ENCODE results near the gene CAMSAP1.
"Not testable (repeated sequence)": the region's sequence is repeated elsewhere in the genome, so short reads cannot be mapped to it uniquely, and the experiment has no call there.

CAMSAP1 gene

DNA sequence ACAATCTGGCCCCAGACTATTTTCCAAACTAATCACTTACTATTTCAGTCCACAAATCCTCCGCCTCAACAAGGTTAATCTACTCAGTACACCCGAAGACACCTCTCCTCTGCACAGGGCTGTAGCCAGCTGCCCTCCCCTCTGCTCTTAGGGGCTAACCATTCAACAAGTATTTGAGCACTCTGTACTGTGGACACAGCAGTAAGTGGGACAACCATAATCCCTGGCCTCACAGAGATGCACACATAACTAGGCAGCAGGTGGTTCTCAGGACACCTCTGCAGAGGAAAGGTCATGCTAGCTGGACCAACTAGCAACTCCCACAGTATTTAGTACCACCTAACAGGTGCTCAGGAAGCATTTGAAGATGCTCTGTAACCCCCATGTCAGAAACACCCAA lies 5.5 kb downstream of the CAMSAP1 start:
- H3K4me2 ChIP-seq (ENCODE audit: low read length): no peak overlapping the region
- no peak overlapping the region for H3K9ac ChIP-seq (ENCODE audit: low read depth, low read length)
- no peak overlapping the region for H3K4me3 ChIP-seq (ENCODE audit: low read length)
- no peaks in the 10 kb centered on the region for H3K9me3 ChIP-seq (replicated peaks; ENCODE audit: low read length)
- H3K36me3 ChIP-seq (ENCODE audit: insufficient read depth, low read length): peaks cover 4% of the 10 kb centered on the region
- peaks cover 21% of the 10 kb centered on the region for H3K4me1 ChIP-seq (ENCODE audit: control insufficient read depth, insufficient read depth, low read length)
- no peaks in the 10 kb centered on the region for H3K27me3 ChIP-seq (ENCODE audit: control insufficient read depth, insufficient read depth, low read length)

DNA sequence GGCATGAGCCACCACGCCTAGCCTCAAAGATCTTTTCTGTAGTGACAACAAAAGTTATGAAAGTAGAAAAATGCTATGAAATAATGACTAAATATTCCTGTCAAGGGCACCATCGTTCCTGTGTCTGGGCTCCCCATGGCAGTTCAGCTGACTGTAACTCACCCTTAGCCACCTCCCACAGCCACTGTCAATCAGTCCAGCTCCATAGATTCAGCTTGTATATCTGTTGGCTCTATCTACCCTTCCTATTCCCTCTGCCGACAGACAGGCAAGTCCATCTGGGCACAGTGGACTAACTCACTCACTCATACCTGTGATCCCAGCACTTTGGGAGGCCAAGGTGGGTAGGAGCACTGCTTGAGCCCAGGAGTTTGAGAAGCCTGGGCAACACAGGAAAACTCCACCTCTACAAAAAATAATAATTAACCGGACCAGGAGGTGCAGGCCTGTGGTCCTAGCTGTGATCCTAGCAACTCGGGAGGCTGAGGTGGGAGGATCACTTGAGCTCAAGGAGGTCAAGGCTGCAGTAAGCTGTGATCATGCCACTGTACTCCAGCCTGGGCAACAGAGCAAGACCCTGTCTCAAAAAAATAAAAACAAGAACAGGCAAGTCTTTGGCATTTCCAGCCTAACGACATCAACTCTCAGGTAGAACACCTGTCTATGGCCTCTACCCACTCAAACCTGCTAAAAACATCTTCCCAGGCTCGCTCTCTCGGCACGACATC lies 6.2 kb downstream of the CAMSAP1 start:
- Histone ChIP-seq H3K4me1 (ENCODE audit: control insufficient read depth, insufficient read depth, low read length) (peaks cover 20% of the 10 kb centered on the region), H3K27me3 (ENCODE audit: control insufficient read depth, insufficient read depth, low read length) (no peaks in the 10 kb centered on the region), H3K36me3 (ENCODE audit: insufficient read depth, low read length) (peaks cover 4% of the 10 kb centered on the region), H3K9me3 (replicated peaks; ENCODE audit: low read length) (no peaks in the 10 kb centered on the region), H3K9ac (ENCODE audit: low read depth, low read length) (no peak overlapping the region), H3K4me2 (ENCODE audit: low read length) (no peak overlapping the region), H3K4me3 (ENCODE audit: low read length) (no peak overlapping the region)

DNA sequence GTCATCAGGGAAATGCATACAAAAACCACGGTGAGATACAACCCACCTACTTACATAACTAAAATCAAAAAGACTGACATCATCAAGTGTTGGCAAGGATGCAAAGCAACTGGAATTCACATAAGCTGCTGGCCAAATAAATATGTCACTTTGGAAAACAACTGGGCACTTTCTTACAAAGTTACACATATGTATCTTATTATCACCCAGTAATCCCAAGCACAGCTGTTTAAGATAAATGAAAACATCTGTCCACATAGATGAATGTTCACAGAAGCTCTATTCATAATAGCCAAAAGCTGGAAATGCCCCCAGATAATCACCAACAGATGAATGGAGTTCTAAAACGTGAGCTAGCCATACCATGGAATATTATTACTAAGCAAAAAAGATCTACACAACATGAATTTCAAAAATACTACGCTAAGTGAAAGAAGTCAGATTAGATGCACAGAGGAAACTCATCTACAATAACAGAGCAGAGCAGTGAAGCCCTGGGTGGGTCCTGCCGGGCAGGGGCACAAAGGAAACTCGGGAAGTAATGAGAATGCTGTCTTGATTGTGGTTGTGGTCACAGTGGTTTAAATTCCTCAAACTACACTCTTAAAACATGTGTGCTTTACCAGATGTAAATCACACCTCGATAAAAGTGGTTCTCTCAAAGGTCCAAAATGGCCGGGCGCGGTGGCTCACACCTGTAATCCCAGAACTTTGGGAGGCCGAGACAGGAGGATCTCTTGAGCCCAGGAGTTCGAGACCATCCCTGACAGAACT lies 8.5 kb downstream of the CAMSAP1 start:
- no peak overlapping the region for H3K4me3 ChIP-seq (ENCODE audit: low read length)
- H3K4me2 ChIP-seq (ENCODE audit: low read length): no peak overlapping the region
- H3K27me3 ChIP-seq (ENCODE audit: control insufficient read depth, insufficient read depth, low read length): no peaks in the 10 kb centered on the region
- H3K9ac ChIP-seq (ENCODE audit: low read depth, low read length): no peak overlapping the region
- no peaks in the 10 kb centered on the region for H3K9me3 ChIP-seq (replicated peaks; ENCODE audit: low read length)
- no peaks in the 10 kb centered on the region for H3K36me3 ChIP-seq (ENCODE audit: insufficient read depth, low read length)
- no peaks in the 10 kb centered on the region for H3K4me1 ChIP-seq (ENCODE audit: control insufficient read depth, insufficient read depth, low read length)

DNA sequence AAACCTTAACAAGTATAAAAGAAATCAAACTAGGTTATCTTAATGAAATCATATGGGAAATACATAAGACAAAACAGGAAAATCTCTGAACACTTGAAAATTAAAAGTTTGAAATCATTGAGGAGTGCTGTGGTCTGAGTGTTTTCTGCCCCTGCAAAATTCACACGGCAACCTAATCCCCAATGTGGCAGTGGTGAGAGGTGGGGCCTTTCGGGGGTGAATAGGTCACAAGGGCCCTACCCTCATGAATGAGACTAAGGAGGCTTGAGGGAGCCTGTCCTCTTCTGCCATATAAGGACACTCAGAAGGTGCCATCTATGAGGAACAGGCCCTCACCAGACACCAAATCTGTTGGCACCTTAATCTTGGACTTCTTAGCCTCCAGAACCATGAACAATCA lies 10.7 kb downstream of the CAMSAP1 start:
- Histone ChIP-seq H3K9ac (ENCODE audit: low read depth, low read length) (no peak overlapping the region), H3K4me2 (ENCODE audit: low read length) (no peak overlapping the region), H3K27me3 (ENCODE audit: control insufficient read depth, insufficient read depth, low read length) (no peaks in the 10 kb centered on the region), H3K9me3 (replicated peaks; ENCODE audit: low read length) (no peaks in the 10 kb centered on the region), H3K4me1 (ENCODE audit: control insufficient read depth, insufficient read depth, low read length) (no peaks in the 10 kb centered on the region), H3K36me3 (ENCODE audit: insufficient read depth, low read length) (no peaks in the 10 kb centered on the region), H3K4me3 (ENCODE audit: low read length) (no peak overlapping the region)

DNA sequence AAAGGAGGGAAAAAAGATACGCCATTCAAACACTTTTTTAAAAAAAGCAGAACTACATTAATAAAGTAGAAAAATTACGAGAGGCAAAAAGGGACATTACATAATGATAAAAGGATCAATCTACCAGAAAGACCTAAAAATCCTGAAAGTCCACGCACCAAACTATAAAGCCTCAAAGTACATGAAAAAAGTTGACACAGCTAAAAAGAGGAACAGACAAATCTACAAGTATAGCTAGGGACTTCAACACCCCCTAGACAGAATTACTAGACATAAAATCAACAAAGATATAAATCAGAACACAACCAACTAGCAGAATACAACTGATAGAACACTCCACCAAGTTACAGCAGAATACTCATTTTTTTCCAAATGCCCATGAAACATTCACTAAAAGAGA lies 11.1 kb downstream of the CAMSAP1 start:
- Histone ChIP-seq H3K9ac (ENCODE audit: low read depth, low read length) (no peak overlapping the region), H3K4me3 (ENCODE audit: low read length) (no peak overlapping the region), H3K4me2 (ENCODE audit: low read length) (no peak overlapping the region), H3K36me3 (ENCODE audit: insufficient read depth, low read length) (no peaks in the 10 kb centered on the region), H3K9me3 (replicated peaks; ENCODE audit: low read length) (no peaks in the 10 kb centered on the region), H3K27me3 (ENCODE audit: control insufficient read depth, insufficient read depth, low read length) (no peaks in the 10 kb centered on the region), H3K4me1 (ENCODE audit: control insufficient read depth, insufficient read depth, low read length) (no peaks in the 10 kb centered on the region)

DNA sequence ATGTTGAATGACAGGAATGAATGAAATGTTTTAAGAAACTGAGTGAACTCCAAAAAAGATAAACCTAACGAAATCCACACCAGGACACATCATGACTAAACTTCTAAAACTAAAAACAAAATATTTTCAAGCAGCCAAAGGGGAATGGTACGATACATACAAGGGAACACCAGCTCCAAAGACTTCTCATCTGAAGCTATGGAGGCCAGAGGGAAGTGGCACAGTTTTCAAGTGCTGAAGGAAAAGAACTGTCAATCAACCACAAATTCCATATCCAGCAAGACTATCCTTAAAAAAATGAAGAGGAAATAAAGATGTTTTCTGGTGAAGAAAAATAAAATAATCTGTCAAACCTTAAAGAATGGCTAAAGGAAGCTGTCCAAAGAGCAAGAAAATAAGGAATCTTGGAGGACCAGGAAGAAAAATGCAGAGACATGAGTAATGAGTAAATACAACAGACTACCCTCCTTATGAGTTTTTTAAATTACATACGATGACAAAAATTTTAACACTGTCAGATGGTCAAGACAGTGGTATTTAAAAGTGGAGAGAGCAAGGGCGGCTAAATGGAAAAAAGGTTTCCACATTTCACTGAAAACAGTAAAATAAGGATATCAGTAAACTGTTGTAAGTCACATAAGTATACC lies 12.0 kb downstream of the CAMSAP1 start:
- Histone ChIP-seq H3K4me1 (ENCODE audit: control insufficient read depth, insufficient read depth, low read length) (no peaks in the 10 kb centered on the region), H3K4me3 (ENCODE audit: low read length) (no peak overlapping the region), H3K9me3 (replicated peaks; ENCODE audit: low read length) (no peaks in the 10 kb centered on the region), H3K27me3 (ENCODE audit: control insufficient read depth, insufficient read depth, low read length) (no peaks in the 10 kb centered on the region), H3K36me3 (ENCODE audit: insufficient read depth, low read length) (no peaks in the 10 kb centered on the region), H3K4me2 (ENCODE audit: low read length) (no peak overlapping the region), H3K9ac (ENCODE audit: low read depth, low read length) (no peak overlapping the region)

DNA sequence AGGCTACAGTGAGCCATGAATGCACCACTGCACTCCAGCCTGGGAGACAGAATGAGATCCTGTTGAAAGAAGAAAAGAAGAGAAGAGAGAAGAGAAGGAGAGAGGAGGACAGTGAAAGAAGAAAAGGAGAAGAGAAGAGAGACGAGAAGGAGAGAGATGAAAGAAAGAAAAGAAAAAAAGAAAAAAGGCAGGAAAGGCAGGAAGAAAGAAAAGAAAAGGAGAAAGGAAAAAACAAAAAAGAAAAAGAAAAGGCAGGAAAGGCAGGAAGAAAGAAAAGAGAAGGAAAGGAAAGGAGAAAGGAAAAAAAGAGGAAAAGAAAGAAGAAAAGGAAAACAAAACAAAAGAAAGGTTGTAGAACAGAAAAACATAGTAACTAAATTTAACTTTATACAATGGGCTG lies 14.2 kb downstream of the CAMSAP1 start:
- no peak overlapping the region for H3K4me3 ChIP-seq (ENCODE audit: low read length)

DNA sequence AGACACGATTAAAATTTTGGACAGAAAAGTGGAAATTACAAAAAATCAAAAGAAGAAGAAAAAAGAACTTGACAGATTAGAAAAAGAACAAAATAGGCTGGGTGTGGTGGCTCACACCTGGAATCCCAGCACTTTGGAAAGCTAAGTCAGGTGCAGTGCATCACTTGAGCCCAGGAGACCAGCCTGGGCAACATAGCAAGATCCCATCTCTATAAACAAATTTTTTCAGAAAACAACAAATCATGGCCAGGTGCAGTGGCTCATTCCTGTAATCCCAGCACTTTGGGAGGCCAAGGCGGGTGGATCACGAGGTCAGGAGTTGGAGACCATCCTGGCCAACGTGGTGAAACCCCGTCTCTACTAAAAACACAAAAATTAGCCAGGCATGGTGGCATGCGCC lies 15.0 kb downstream of the CAMSAP1 start:
- H3K4me1 ChIP-seq (ENCODE audit: control insufficient read depth, insufficient read depth, low read length): peaks cover 11% of the 10 kb centered on the region
- not testable (repeated sequence) for H3K9ac ChIP-seq (ENCODE audit: low read depth, low read length); H3K4me3 ChIP-seq (ENCODE audit: low read length); H3K27me3 ChIP-seq (ENCODE audit: control insufficient read depth, insufficient read depth, low read length); H3K9me3 ChIP-seq (replicated peaks; ENCODE audit: low read length); H3K4me2 ChIP-seq (ENCODE audit: low read length); H3K36me3 ChIP-seq (ENCODE audit: insufficient read depth, low read length)

More for the DNA sequence above, 14.2 kb downstream of the CAMSAP1 start:
- Histone ChIP-seq H3K27me3 (ENCODE audit: control insufficient read depth, insufficient read depth, low read length) (no peaks in the 10 kb centered on the region), H3K4me1 (ENCODE audit: control insufficient read depth, insufficient read depth, low read length) (peaks cover 3% of the 10 kb centered on the region), H3K4me2 (ENCODE audit: low read length) (no peak overlapping the region), H3K9me3 (replicated peaks; ENCODE audit: low read length) (no peaks in the 10 kb centered on the region), H3K9ac (ENCODE audit: low read depth, low read length) (no peak overlapping the region), H3K36me3 (ENCODE audit: insufficient read depth, low read length) (no peaks in the 10 kb centered on the region)

DNA sequence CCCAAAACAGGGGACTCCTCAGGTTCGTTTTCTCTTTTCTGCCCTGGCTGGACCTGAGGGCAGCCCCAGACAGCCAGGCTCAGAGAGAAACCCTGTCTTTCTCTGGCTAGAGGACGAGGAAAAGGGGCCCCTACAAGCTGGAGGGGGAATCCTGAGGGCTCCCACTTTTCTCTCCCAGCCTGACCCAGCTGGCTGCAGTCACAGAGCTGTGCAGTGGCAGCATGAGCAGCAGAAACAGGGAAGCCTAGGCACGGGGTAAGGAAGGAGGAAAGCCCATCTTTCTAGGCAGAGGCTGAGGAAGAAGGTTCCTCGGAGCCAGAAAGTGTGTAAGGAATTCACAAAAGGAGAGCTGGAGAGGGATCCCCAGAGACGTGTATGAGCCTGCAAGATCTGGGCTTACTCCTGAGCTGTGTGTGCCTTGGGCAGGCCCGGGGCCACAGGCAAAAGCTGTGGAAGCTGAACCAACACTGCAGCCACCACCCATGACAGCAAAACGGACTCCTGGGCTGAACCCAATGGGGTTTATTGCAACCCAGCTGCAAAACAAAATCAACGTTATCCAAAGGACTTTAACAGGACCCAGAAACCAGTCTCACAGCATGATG lies 16.2 kb downstream of the CAMSAP1 start:
- Histone ChIP-seq H3K9ac (ENCODE audit: low read depth, low read length) (no peak overlapping the region), H3K4me3 (ENCODE audit: low read length) (no peak overlapping the region), H3K4me1 (ENCODE audit: control insufficient read depth, insufficient read depth, low read length) (peaks cover 23% of the 10 kb centered on the region), H3K27me3 (ENCODE audit: control insufficient read depth, insufficient read depth, low read length) (no peaks in the 10 kb centered on the region), H3K9me3 (replicated peaks; ENCODE audit: low read length) (no peaks in the 10 kb centered on the region), H3K4me2 (ENCODE audit: low read length) (no peak overlapping the region), H3K36me3 (ENCODE audit: insufficient read depth, low read length) (no peaks in the 10 kb centered on the region)

DNA sequence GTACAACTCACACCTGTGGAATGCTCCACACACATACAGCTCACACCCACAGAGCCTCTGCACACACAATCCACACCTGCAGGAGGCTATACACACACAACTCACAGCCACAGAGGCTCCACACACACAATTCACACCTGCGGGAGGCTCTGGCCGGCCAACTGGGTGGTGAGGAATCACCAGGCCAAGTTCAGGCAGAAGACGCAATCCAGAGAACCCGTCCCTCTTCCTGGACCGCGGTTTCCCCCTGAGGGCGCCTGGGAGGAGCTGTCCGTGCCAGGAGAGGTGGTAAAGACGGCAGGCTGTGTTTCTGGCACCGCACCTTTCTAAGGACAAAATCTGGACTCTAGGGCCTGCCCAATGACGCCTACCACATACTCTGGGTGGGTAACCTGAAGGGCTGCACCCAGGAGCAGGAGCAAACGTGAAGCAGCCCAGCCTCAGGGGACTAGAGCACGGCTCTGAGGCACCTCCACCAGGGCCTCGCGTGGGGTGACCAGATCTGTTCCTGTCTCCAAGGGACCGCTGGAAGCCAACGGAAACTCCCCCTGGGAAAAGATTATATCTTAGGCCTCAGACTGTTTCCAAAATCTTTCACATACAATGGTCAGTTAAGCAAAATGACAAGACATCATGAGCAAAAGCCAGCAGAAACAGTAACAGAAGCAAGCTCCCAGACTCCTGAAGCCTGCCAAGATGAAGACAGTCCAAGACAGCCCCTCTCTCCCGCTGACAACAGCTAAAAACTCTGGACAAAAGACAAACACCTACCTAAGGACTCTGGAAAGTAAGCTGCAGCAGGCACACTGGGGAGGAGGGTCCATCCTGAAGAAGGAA lies 16.9 kb downstream of the CAMSAP1 start:
- Histone ChIP-seq H3K4me2 (ENCODE audit: low read length) (no peak overlapping the region), H3K36me3 (ENCODE audit: insufficient read depth, low read length) (no peaks in the 10 kb centered on the region), H3K27me3 (ENCODE audit: control insufficient read depth, insufficient read depth, low read length) (no peaks in the 10 kb centered on the region), H3K9ac (ENCODE audit: low read depth, low read length) (no peak overlapping the region), H3K9me3 (replicated peaks; ENCODE audit: low read length) (no peaks in the 10 kb centered on the region), H3K4me3 (ENCODE audit: low read length) (no peak overlapping the region), H3K4me1 (ENCODE audit: control insufficient read depth, insufficient read depth, low read length) (peaks cover 30% of the 10 kb centered on the region)

Data from skeletal muscle satellite cell (primary cell).